HPDE6-E6E7 (cell line): Measurements from ENCODE around the gene CFAP46.
"Not testable (repeated sequence)": the region's sequence is repeated elsewhere in the genome, so short reads cannot be mapped to it uniquely, and the experiment has no call there.

Experiments
- DNase-seq: peaks from one replicate; pipeline ENCODE4 v3.0.0; 2011; ENCODE audit warnings: missing footprints; ENCODE audit errors: extremely low spot score

The CFAP46 gene

DNA sequence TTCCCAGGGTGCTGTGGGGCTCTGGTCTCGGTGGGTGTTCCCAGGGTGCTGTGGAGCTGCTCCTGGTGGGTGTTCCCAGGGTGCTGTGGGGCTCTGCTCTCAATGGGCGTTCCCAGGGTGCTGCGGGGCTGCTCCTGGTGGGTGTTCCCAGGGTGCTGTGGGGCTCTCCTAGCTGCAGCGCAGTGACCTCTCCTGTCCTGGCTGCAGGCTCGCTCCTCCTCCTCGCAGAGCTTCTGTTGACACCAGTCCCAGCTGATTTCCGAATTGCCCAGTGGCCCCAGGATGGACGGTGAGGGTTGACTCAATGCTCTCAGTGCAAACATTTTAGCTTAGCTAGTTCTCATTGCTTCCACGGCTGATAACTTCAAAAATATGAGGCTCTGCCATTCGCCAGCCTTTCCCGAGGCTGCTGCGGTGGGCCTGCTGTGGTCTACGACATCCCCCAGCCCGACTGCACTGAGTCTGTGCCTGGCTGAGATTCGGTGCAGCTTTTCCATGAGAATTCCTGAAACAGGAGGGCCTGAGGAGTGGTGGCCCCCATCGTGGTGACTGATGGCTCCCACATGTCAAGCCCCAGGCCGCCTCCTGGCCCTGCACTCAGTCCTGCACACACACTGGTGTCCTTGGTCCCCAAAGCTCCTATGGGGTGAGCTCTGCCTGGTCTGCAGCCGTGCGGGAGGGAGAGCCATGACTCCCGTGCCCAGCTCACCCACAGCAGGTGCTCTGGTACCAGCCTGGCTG is 98.1 kb downstream of the CFAP46 start:
- no peak for DNase-seq

DNA sequence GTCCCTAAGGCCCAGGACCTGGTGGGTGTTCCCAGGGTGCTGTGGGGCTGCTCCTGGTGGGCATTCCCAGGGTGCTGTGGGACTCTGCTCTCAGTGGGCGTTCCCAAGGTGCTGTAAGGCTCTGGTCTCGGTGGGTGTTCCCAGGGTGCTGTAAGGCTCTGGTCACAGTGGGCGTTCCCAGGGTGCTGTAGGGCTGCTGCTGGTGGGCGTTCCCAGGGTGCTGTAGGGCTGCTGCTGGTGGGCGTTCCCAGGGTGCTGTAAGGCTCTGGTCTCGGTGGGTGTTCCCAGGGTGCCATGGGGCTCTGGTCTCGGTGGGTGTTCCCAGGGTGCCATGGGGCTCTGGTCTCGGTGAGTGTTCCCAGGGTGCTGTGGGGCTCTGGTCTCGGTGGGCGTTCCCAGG is 99.1 kb downstream of the CFAP46 start:
- DNase-seq: not testable (repeated sequence)

DNA sequence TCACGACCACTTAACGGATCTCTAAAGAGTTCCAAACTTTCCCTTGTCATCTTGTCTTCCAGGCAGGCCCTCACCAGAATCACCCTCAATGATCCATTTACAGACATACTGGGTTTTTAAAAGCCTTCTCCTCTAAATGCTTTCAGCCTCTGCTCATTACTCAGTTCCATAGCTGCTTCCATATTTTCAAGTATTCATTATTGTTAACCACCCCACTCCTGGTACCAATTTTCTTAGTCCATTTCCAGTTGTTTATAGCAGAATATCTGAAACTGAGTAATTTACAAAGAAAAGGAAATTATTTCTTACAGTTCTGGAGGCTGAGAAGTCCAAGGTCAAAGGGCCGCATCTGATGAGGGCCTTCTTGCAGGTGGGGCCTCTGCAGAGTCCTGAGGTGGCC is 100.0 kb downstream of the CFAP46 start:
- DNase-seq: no peak

DNA sequence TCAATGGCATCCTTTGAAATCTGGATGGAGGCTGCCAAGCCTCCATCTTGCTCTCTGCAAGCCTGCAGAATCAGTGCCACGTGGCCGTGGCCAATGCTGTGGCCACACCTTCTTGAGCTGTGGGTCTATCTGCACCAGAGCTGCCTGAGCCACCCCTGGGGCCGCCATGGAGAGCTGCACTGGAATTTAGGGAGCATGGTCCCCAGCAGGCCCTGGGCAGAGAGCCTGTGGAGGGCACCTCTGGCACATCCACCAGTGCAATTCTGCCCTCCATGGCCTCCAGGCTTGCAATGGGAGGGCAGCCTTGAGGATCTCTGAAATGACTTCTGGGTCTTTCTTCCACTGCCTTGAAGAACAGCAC is 100.8 kb downstream of the CFAP46 start:
- DNase-seq: no peak

GRCh38 chr10:132840698-132841614 is 101.4 kb downstream of the CFAP46 start:
- no peak for DNase-seq

- no peak for DNase-seq
Measured at GRCh38 chr10:132839061-132839460, 103.3 kb downstream of the CFAP46 start.

GRCh38 chr10:132838346-132838970 is 103.9 kb downstream of the CFAP46 start:
- DNase-seq: no peak

DNA sequence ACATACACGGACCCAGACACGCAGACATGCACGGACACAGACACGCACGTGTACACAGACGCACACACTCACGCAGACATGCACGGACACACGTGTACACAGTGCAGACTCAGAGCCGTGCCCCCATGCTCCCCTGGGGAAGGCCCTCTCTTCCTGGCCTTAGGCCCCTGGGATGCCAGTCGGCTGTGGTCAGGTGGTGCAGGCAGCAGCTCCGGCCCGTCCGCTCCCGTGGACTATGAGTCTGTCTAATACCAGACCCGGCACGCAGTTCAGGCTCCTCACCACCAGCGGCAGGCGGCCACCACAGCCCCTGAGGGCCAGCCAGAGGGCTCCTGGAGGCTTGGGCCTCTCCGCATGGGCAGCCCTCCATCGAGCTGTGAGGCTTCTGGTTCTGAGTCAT is 104.5 kb downstream of the CFAP46 start:
- no peak for DNase-seq

- DNase-seq: no peak
Measured at GRCh38 chr10:132836832-132837540, 105.4 kb downstream of the CFAP46 start.

GRCh38 chr10:132836248-132836831 is 106.0 kb downstream of the CFAP46 start:
- no peak for DNase-seq

GRCh38 chr10:132835848-132836233 is 106.5 kb downstream of the CFAP46 start:
- no peak for DNase-seq

DNA sequence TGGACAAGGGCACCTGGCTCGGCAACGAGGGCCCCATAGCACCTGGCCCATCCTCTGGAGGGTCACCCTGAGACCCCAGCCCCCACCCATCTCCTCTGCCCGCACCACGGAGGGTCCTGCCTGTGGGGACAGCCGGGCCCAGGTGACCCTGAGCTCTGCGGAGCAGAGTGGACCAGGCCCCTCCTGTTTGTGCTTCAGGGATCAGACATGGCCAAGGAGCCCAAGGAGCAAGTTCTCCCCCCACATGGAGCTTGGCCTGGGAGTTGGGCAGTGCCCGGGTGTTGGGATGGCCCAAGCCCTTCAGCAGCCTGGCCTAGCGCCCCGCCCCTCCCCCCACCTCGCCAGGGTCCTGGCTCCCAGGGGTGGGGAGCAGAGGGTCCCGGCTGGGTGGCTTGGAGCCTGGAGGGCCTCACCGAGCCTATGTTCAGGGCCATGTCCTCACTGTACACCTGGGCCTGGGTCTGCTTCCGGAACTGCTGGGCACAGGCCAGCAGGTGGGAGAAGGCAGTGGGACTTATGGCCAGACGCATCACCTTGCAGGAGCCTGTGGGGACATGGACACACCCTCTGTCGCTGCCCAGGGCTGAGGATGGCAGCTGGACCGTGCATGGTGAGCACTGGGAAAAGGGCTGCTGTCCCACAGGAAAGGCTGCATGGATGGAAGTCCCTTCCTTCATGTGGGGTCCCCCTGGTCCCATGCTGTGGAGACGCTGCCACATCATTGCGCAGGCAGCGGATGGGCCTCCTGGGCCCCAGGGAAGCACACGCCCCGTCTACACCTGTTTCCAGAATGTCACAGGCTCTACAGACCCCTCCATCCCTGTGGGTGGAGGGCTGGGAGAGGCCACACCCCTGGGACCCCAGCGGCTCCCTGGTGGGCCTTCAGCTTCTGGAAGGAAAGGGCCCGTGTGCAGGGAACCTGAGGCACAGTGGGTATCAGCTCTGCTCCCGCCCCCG is 107.2 kb downstream of the CFAP46 start:
- DNase-seq: no peak

- DNase-seq: no peak
Measured at GRCh38 chr10:132834311-132834761, 108.0 kb downstream of the CFAP46 start.

GRCh38 chr10:132833421-132834111 is 108.8 kb downstream of the CFAP46 start:
- DNase-seq: no peak

DNA sequence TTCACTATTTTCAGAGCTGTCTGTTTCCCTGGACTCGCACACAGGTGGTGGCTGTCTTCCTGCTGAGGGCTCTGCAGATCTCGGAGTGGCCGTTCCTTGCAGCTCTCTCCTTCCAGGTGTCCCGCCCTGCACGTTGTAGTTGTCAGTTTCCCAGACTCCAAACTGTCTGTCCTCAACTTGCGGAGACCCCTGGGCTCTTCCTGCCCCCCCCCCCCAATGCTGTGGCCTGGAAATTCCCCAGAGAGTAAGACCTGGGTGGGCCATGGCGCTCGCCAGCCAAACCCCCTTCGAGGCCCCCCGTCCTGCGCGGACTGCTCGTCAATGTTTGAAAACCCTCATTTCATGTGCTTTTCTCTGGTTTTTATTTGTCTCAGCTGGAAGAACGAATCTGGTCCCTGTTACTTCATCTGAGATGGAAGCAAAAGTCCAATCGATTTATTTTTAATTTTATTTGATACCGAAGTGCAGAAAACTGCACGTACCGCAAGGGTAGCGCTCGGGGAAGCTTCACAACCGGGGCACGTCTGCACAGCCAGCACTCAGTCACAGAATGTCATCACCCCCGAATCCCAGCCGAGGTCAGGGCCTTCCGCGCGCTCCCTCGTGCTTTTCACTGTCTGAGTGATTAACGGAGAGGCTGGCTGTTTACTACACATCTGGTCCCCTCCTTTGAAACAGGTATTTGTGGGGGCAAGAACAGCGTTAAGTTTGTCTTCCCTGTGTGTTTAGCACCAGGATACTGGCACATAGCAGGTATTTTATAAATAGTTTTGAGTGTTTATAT is 110.0 kb downstream of the CFAP46 start:
- DNase-seq: no peak

GRCh38 chr10:132829403-132829802 is 113.0 kb downstream of the CFAP46 start:
- no peak for DNase-seq

- no peak for DNase-seq
Measured at GRCh38 chr10:132828681-132829080, 113.7 kb downstream of the CFAP46 start.

GRCh38 chr10:132827861-132828539 is 114.4 kb downstream of the CFAP46 start:
- no peak for DNase-seq
